ENCODE results near the gene XXYLT1. TPM values are rescaled to one million over a fixed set of nuclear protein-coding genes. Genes with fewer than 3 reads are reported as not detected.

The XXYLT1 gene
- total RNA-seq, 4 donors from 2014 or later, result 5.4 to 18.2 (median 6.9) TPM

GRCh38 chr3:195080571-195081151 lies 190.3 kb downstream of the XXYLT1 start:
- DNase-seq, result no peak
- H3K4me1 ChIP-seq, result no peaks in the 10 kb centered on the region
- H3K27ac ChIP-seq, result no peak overlapping the region
- H3K36me3 ChIP-seq, result no peaks in the 10 kb centered on the region
- H3K4me3 ChIP-seq, result no peak overlapping the region
- TF ChIP-seq POLR2A (IDR thresholded peaks at IDR 0.05) (no peak), CTCF (IDR thresholded peaks at IDR 0.05) (no peak)
- no peaks in the 10 kb centered on the region for H3K27me3 ChIP-seq
- no peaks in the 10 kb centered on the region for H3K9me3 ChIP-seq

GRCh38 chr3:195080125-195080524 lies 190.8 kb downstream of the XXYLT1 start:
- DNase-seq, result no peak

GRCh38 chr3:195079636-195080035 lies 191.3 kb downstream of the XXYLT1 start:
- no peak for DNase-seq
- TF ChIP-seq CTCF (IDR thresholded peaks at IDR 0.05) (no peak), POLR2A (IDR thresholded peaks at IDR 0.05) (no peak)
- H3K36me3 ChIP-seq, result no peaks in the 10 kb centered on the region
- H3K27ac ChIP-seq, result no peak overlapping the region
- no peak overlapping the region for H3K4me3 ChIP-seq
- no peaks in the 10 kb centered on the region for H3K27me3 ChIP-seq
- no peaks in the 10 kb centered on the region for H3K4me1 ChIP-seq
- no peaks in the 10 kb centered on the region for H3K9me3 ChIP-seq

More at GRCh38 chr3:195080125-195080524, 190.8 kb downstream of the XXYLT1 start:
- H3K27me3 ChIP-seq, result no peaks in the 10 kb centered on the region
- TF ChIP-seq CTCF (IDR thresholded peaks at IDR 0.05) (no peak), POLR2A (IDR thresholded peaks at IDR 0.05) (no peak)
- H3K4me1 ChIP-seq, result no peaks in the 10 kb centered on the region
- H3K9me3 ChIP-seq, result no peaks in the 10 kb centered on the region
- H3K4me3 ChIP-seq, result no peak overlapping the region
- H3K27ac ChIP-seq, result no peak overlapping the region
- no peaks in the 10 kb centered on the region for H3K36me3 ChIP-seq

GRCh38 chr3:195078891-195079440 lies 192.0 kb downstream of the XXYLT1 start:
- H3K27me3 ChIP-seq, result no peaks in the 10 kb centered on the region
- no peaks in the 10 kb centered on the region for H3K9me3 ChIP-seq
- no peak overlapping the region for H3K4me3 ChIP-seq
- no peak for TF ChIP-seq POLR2A (IDR thresholded peaks at IDR 0.05)
- no peak for TF ChIP-seq CTCF (IDR thresholded peaks at IDR 0.05)
- DNase-seq, result no peak
- no peak overlapping the region for H3K27ac ChIP-seq
- no peaks in the 10 kb centered on the region for H3K36me3 ChIP-seq
- no peaks in the 10 kb centered on the region for H3K4me1 ChIP-seq

GRCh38 chr3:195077611-195078540 lies 193.1 kb downstream of the XXYLT1 start:
- no peak overlapping the region for H3K4me3 ChIP-seq
- H3K36me3 ChIP-seq, result no peaks in the 10 kb centered on the region
- DNase-seq, result no peak
- H3K27me3 ChIP-seq, result no peaks in the 10 kb centered on the region
- no peaks in the 10 kb centered on the region for H3K4me1 ChIP-seq
- no peak overlapping the region for H3K27ac ChIP-seq
- no peaks in the 10 kb centered on the region for H3K9me3 ChIP-seq
- TF ChIP-seq POLR2A (IDR thresholded peaks at IDR 0.05) (no peak), CTCF (IDR thresholded peaks at IDR 0.05) (no peak)
